SK-N-SH (cell line): ENCODE results near the gene HNF1A. TPM values are rescaled to one million over a fixed set of nuclear protein-coding genes. Genes with fewer than 3 reads are reported as not detected.

Experiments
- CTCF ChIA-PET: fragments of 300-600, 350-600 bp; formaldehyde crosslinking; extraction: SDS; loops from one replicate; lab custom pipeline; 2021; lab: Yijun Ruan, JAX
- POLR2A ChIA-PET: fragments of 350-600 bp; sonication (Branson Sonifier 250); formaldehyde crosslinking; extraction: SDS; loops from one replicate; lab custom pipeline; 2020; ENCODE audit warnings: antibody characterized with exemption, inconsistent platforms; lab: Yijun Ruan, JAX
- DNase-seq: peaks from one replicate; pipeline ENCODE4 v3.0.0; 2012
- H2AFZ ChIP-seq: fragments of 200-600 bp; sonication (generic); 2 replicates; pipeline ENCODE4 v1.8.1; 2016; ENCODE audit warnings: antibody characterized with exemption, mild to moderate bottlenecking, low read depth
- H3F3A ChIP-seq: fragments of 200-600 bp; sonication (generic); replicated peaks from 2 replicates; pipeline ENCODE3; 2016; ENCODE audit warnings: antibody characterized with exemption, mild to moderate bottlenecking; ENCODE audit not compliant: insufficient read depth
- H3K27ac ChIP-seq, 2 experiments: fragments of 200-500 bp in 1 of 2; fragments of 200-600 bp in 1 of 2; sonication (Bioruptor generic) in 1 of 2; sonication (generic), shearing (Covaris generic) in 1 of 2; 2 replicates each; pipeline versions ENCODE4 v1.5.1 to v1.6.1; 2014 to 2016; ENCODE audit warnings: low read depth in 2 of 2, inconsistent platforms in 1 of 2, low read length in 1 of 2, mild to moderate bottlenecking in 1 of 2, mixed read lengths in 1 of 2
- H3K27me3 ChIP-seq: fragments of 200-600 bp; sonication (generic), shearing (Covaris generic); 2 replicates; pipeline ENCODE4 v1.6.1; 2016; ENCODE audit warnings: mixed run types; ENCODE audit not compliant: insufficient read depth
- H3K36me3 ChIP-seq, 2 experiments: fragments of 200-500 bp in 1 of 2; fragments of 200-600 bp in 1 of 2; sonication (Bioruptor generic) in 1 of 2; sonication (generic) in 1 of 2; replicated peaks in 1 of 2; 2 replicates each; pipeline versions ENCODE3 to v1.5.1; 2014 to 2016; ENCODE audit warnings: low read length in 1 of 2, mild to moderate bottlenecking in 1 of 2; ENCODE audit not compliant: insufficient read depth in 2 of 2, control insufficient read depth in 1 of 2
- H3K4me1 ChIP-seq, 2 experiments: fragments of 200-500 bp in 1 of 2; fragments of 200-600 bp in 1 of 2; sonication (Bioruptor generic) in 1 of 2; sonication (generic), shearing (Covaris generic) in 1 of 2; 2 replicates each; pipeline versions ENCODE4 v1.5.1 to v1.6.1; 2014 to 2016; ENCODE audit warnings: low read depth in 1 of 2, low read length in 1 of 2, mixed run types in 1 of 2; ENCODE audit not compliant: insufficient read depth in 2 of 2, control insufficient read depth in 1 of 2
- H3K4me2 ChIP-seq: fragments of 200-600 bp; sonication (generic), shearing (Covaris generic); 2 replicates; pipeline ENCODE4 v1.6.1; 2017; ENCODE audit warnings: mixed run types
- H3K4me3 ChIP-seq, 2 experiments: fragments of 200-500 bp in 1 of 2; fragments of 200-600 bp in 1 of 2; sonication (Bioruptor generic) in 1 of 2; sonication (generic), shearing (Covaris generic) in 1 of 2; 2 replicates each; pipeline versions ENCODE4 v1.5.1 to v1.8.1; 2014 to 2016; ENCODE audit warnings: low read depth in 2 of 2, inconsistent platforms in 1 of 2, low read length in 1 of 2, mild to moderate bottlenecking in 1 of 2, mixed read lengths in 1 of 2, moderate library complexity in 1 of 2
- H3K79me2 ChIP-seq: fragments of 200-600 bp; sonication (generic); 2 replicates; pipeline ENCODE4 v1.8.1; 2017; ENCODE audit warnings: mild to moderate bottlenecking; ENCODE audit not compliant: insufficient read depth
- H3K9ac ChIP-seq: fragments of 200-600 bp; sonication (generic); 2 replicates; pipeline ENCODE4 v1.6.1; 2017; ENCODE audit warnings: mixed run types
- H3K9me2 ChIP-seq: fragments of 200-600 bp; sonication (generic); 2 replicates; pipeline ENCODE4 v1.6.1; 2017; ENCODE audit warnings: mixed run types
- H3K9me3 ChIP-seq: fragments of 200-600 bp; sonication (generic); 2 replicates; pipeline ENCODE4 v1.6.1; 2017; ENCODE audit warnings: mixed run types, mild to moderate bottlenecking, moderate library complexity
- H4K20me1 ChIP-seq: fragments of 200-600 bp; sonication (generic); 2 replicates; pipeline ENCODE4 v1.6.1; 2017; ENCODE audit warnings: mild to moderate bottlenecking, mixed run types; ENCODE audit not compliant: insufficient read depth
- CHD2 ChIP-seq: fragments of 150-350 bp; IDR thresholded peaks from 2 replicates; pipeline ENCODE4 v1.6.1; 2018; ENCODE audit warnings: low read length; ENCODE audit not compliant: partially characterized antibody
- FOSL2 ChIP-seq: IDR thresholded peaks from 2 replicates; pipeline ENCODE4 v1.4.0; 2012; ENCODE audit warnings: low read depth, mild to moderate bottlenecking, moderate library complexity, borderline replicate concordance
- FOXJ3 ChIP-seq: sonication (generic); formaldehyde crosslinking; IDR thresholded peaks from 2 replicates; pipeline ENCODE4 v1.5.1; 2020; ENCODE audit warnings: mild to moderate bottlenecking, missing genetic modification reagents
- GABPA ChIP-seq: IDR thresholded peaks from 2 replicates; pipeline ENCODE4 v1.4.0; 2012; ENCODE audit warnings: low read depth, mild to moderate bottlenecking
- IRF3 ChIP-seq: fragments of 150-350 bp; IDR thresholded peaks from 2 replicates; pipeline ENCODE4 v1.6.1; 2016; ENCODE audit warnings: mild to moderate bottlenecking, low read depth, low read length
- JUND ChIP-seq: IDR thresholded peaks from 2 replicates; pipeline ENCODE4 v1.4.0; 2012
- MAX ChIP-seq: IDR thresholded peaks from 2 replicates; pipeline ENCODE4 v1.4.0; 2012; ENCODE audit warnings: low read depth
- NFIC ChIP-seq: IDR thresholded peaks from 2 replicates; pipeline ENCODE4 v1.4.0; 2012; ENCODE audit warnings: borderline replicate concordance
- RCOR1 ChIP-seq: fragments of 150-350 bp; IDR thresholded peaks from 2 replicates; pipeline ENCODE4 v1.6.1; 2017; ENCODE audit warnings: antibody characterized with exemption, low read length
- REST ChIP-seq: IDR thresholded peaks from 2 replicates; pipeline ENCODE4 v1.6.1; 2012; ENCODE audit warnings: mild to moderate bottlenecking, low read depth, low read length, moderate library complexity
- RXRA ChIP-seq: IDR thresholded peaks from 2 replicates; pipeline ENCODE4 v1.4.0; 2012; ENCODE audit warnings: low read depth, mild to moderate bottlenecking, borderline replicate concordance
- SIN3A ChIP-seq: IDR thresholded peaks from 2 replicates; pipeline ENCODE4 v1.6.1; 2012; ENCODE audit warnings: low read depth, mild to moderate bottlenecking, low read length, moderate library complexity, borderline replicate concordance
- TAF1 ChIP-seq: IDR thresholded peaks from 2 replicates; pipeline ENCODE4 v1.6.1; 2012; ENCODE audit warnings: low read depth, mild to moderate bottlenecking, low read length, moderate library complexity, borderline replicate concordance
- TEAD4 ChIP-seq: IDR thresholded peaks from 2 replicates; pipeline ENCODE4 v1.4.0; 2012; ENCODE audit warnings: mild to moderate bottlenecking, borderline replicate concordance; ENCODE audit not compliant: insufficient read depth
- USF2 ChIP-seq: fragments of 150-350 bp; IDR thresholded peaks from 2 replicates; pipeline ENCODE4 v1.6.1; 2017; ENCODE audit warnings: antibody characterized with exemption, low read length, low read depth, borderline replicate concordance
- YY1 ChIP-seq: IDR thresholded peaks from 2 replicates; pipeline ENCODE4 v1.4.0; 2012; ENCODE audit warnings: low read depth, mild to moderate bottlenecking
- WGBS: methylation state at CpG from one replicate; pipeline ENCODE4 v1.1.6; 2017; ENCODE audit warnings: low lambda C conversion rate; 5-methylcytosine and 5-hydroxymethylcytosine counted together
- polyA plus RNA-seq, 3 experiments: library from polyadenylated mRNA; depleted of rRNA; stranded (reverse); fragments of >200 nt; gene quantifications; 2 replicates each; pipeline ENCODE4 v1.2.3, GENCODE V29; 2012

Gene HNF1A
- polyA plus RNA-seq, 1 of the 3 experiments (the other 2 are of a cell fraction): not detected

- TF ChIP-seq IRF3: no peak
- TF ChIP-seq USF2: no peak
- no peak for TF ChIP-seq CHD2
- TF ChIP-seq FOSL2: no peak
- TF ChIP-seq SIN3A: no peak
Observed at GRCh38 chr12:120933786-120934185, 44.6 kb upstream of the HNF1A start (continued).

GRCh38 chr12:120936197-120936596 is 42.1 kb upstream of the HNF1A start:
- no peaks in the 10 kb centered on the region for H3K36me3 ChIP-seq
- TF ChIP-seq FOXJ3 (CRISPR knock-in tag): no peak
- TF ChIP-seq REST: no peak
- TF ChIP-seq YY1: no peak
- TF ChIP-seq NFIC: no peak
- TF ChIP-seq GABPA: no peak
- TF ChIP-seq MAX: no peak
- TF ChIP-seq CHD2: no peak
- no peak for TF ChIP-seq RXRA
- no peak for TF ChIP-seq JUND
- no peak for TF ChIP-seq TEAD4
- no peak for TF ChIP-seq IRF3
- TF ChIP-seq TAF1: no peak
- TF ChIP-seq RCOR1: no peak
- TF ChIP-seq, all 33 proteins: peak for 0
- Histone ChIP-seq H3K79me2 (no peaks in the 10 kb centered on the region), H3K9me2 (no peaks in the 10 kb centered on the region), H3F3A (no peaks in the 10 kb centered on the region), H3K9me3 (no peaks in the 10 kb centered on the region), H2AFZ (no peak overlapping the region), H3K4me3 (no peak overlapping the region), H3K27me3 (no peaks in the 10 kb centered on the region), H4K20me1 (no peaks in the 10 kb centered on the region), H3K27ac (no peak overlapping the region), H3K4me1 (no peaks in the 10 kb centered on the region), H3K4me2 (no peak overlapping the region), H3K9ac (no peak overlapping the region)
- CTCF ChIA-PET: interaction anchor here (1.3 kb wide), 1 partner anchor 7 kb away, joined by 5 read pairs; no protein-coding TSS in a partner anchor
- POLR2A ChIA-PET: no interaction called here
- 54% methylated on average over 2 of the region's 2 CpGs for WGBS
- DNase-seq: no peak
